Peyer's patch (tissue), 4 donors: ENCODE measurements around the gene GRM2. TPM values are rescaled to one million over a fixed set of nuclear protein-coding genes. Genes with fewer than 3 reads are reported as not detected.

Experiments
- DNase-seq, 3 donors: peaks; one replicate each; pipeline ENCODE4 v3.0.0-alpha.2; 2017 to 2019
- H3K27ac ChIP-seq, 4 donors: fragments of 200-600 bp; sonication (generic); one replicate each; pipeline ENCODE4 v1.5.1; 2016 to 2019
- H3K27me3 ChIP-seq, 2 donors: fragments of 200-600 bp; sonication (generic); one replicate each; pipeline ENCODE4 v1.5.1; 2019
- H3K36me3 ChIP-seq, 3 donors: fragments of 200-600 bp; sonication (generic); one replicate each; pipeline ENCODE4 v1.5.1; 2016 to 2019
- H3K4me1 ChIP-seq, 4 donors: fragments of 200-600 bp; sonication (generic); one replicate each; pipeline ENCODE4 v1.5.1; 2016 to 2019
- H3K4me3 ChIP-seq, 4 donors: fragments of 200-600 bp; sonication (generic); 1 replicate in 3 of 4; 2 replicates in 1 of 4; pipeline ENCODE4 v1.5.1; 2016 to 2019; ENCODE audit warnings: mild to moderate bottlenecking in 1 of 4
- H3K9me3 ChIP-seq, 4 donors: fragments of 200-600 bp; sonication (generic); one replicate each; pipeline ENCODE4 v1.5.1; 2016 to 2019; ENCODE audit warnings: mild to moderate bottlenecking in 1 of 4
- CTCF ChIP-seq, 6 experiments: fragments of 450-650 bp in 4 of 6; fragments of 200-600 bp in 2 of 6; sonication (generic) in 1 of 6; IDR thresholded peaks; one replicate each; pipeline ENCODE4 v1.5.1; 2017 to 2019; ENCODE audit warnings: antibody characterized with exemption in 6 of 6, mild to moderate bottlenecking in 3 of 6, moderate library complexity in 1 of 6
- POLR2A ChIP-seq, 2 donors: fragments of 450-650 bp; IDR thresholded peaks; one replicate each; pipeline ENCODE4 v1.5.1; 2017; ENCODE audit warnings: antibody characterized with exemption in 2 of 2, mild to moderate bottlenecking in 2 of 2, moderate library complexity in 2 of 2
- total RNA-seq, 4 donors: library from RNA; depleted of rRNA; stranded (reverse); fragments of >200 nt; gene quantifications; one replicate each; pipeline ENCODE4 v1.1.0, GENCODE V29; 2016

The GRM2 gene
- total RNA-seq, 4 donors from 2014 or later, result 0.54 to 2.5 (median 0.57) TPM; not detected in 1

DNA sequence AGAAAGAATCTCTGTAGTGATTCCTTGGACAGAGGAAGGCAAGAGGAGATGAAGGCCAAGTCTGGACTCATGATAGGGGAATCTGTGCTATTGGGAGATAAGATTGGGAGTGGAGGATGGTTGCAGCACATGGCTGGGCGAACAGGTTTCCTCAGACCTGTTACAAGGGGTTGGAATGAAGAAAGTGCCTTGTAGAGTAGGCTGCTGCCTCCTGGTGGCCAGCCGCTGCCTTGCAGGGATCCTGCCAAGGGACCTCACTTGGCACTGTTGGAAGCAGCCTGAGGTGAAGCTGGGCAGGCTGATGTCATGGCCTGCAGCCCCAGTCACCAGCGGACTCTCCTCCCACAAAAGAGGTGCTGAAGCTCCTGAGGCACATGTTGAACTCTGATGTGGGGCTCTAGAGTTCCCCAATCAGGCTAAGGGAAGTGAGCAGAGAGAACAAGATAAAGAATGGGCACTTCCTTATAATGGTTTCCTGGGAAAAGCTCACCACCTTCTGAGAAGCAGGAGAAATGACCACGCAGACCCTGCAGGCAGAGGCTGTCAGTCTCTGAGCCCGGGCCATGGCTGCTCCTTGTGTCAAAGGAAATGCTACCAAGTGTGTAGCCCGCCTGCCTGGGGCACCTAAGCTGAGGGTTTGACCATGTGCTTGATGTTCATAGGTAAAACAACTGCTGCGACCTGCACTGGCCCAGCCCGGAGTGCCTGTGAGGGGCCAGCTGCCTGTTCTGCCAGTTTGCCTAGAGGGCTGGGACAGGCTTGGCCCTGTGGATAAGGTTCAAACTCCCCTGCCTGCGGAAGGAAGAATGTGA, 37.4 kb upstream of the GRM2 start:
- Histone ChIP-seq H3K27me3 (no peaks in the 10 kb centered on the region), H3K9me3 (no peaks in the 10 kb centered on the region), H3K4me3 (no peak overlapping the region), H3K4me1 (peaks cover 0 to 34% (median 14%) of the 10 kb centered on the region in 4 donors), H3K27ac (no peak overlapping the region), H3K36me3 (no peaks in the 10 kb centered on the region)
- peak; percentile 63 to 93 (median 92) for TF ChIP-seq CTCF (IDR thresholded peaks at IDR 0.05)
- no peak for TF ChIP-seq POLR2A (IDR thresholded peaks at IDR 0.05)
- peak; percentile 85 to 96 (median 90) for DNase-seq

- H3K4me1 ChIP-seq, result peaks cover 0 to 34% (median 14%) of the 10 kb centered on the region in 4 donors
- no peaks in the 10 kb centered on the region for H3K36me3 ChIP-seq
- peak overlapping the region; percentile 83 to 98 (median 90) for H3K4me3 ChIP-seq
- TF ChIP-seq POLR2A (IDR thresholded peaks at IDR 0.05) (no peak), CTCF (IDR thresholded peaks at IDR 0.05) (no peak)
- H3K9me3 ChIP-seq, result no peaks in the 10 kb centered on the region
- H3K27ac ChIP-seq, result peak overlapping the region; percentile 90 to 96 (median 94)
- no peak for DNase-seq
- no peaks in the 10 kb centered on the region for H3K27me3 ChIP-seq
These were observed 36.6 kb upstream of the GRM2 start for GRCh38 chr3:51670053-51670822.

GRCh38 chr3:51670823-51671733, 35.8 kb upstream of the GRM2 start, which contains the start of gene TEX264:
Gene TEX264 (plus strand): TSS chr3:51671252. CDS start chr3:51674305, 3,053 bp downstream.
- peaks cover 0 to 1% (median 0%) of the 10 kb centered on the region in 3 donors for H3K36me3 ChIP-seq
- H3K9me3 ChIP-seq, result no peaks in the 10 kb centered on the region
- H3K27ac ChIP-seq, result peak within 1 kb of the TSS; percentile 90 to 96 (median 94)
- peaks cover 0 to 34% (median 14%) of the 10 kb centered on the region in 4 donors for H3K4me1 ChIP-seq
- peak within 1 kb of the TSS; percentile 83 to 98 (median 90) for H3K4me3 ChIP-seq
- peak; percentile 92 to 96 (median 95) for DNase-seq
- H3K27me3 ChIP-seq, result no peaks in the 10 kb centered on the region
- TF ChIP-seq CTCF (IDR thresholded peaks at IDR 0.05) (peak in 2 of 6 experiments; percentile 0 to 16), POLR2A (IDR thresholded peaks at IDR 0.05) (peak; percentile 69 to 86)

GRCh38 chr3:51671734-51672475, 35.0 kb upstream of the GRM2 start:
- H3K4me3 ChIP-seq, result peak overlapping the region; percentile 83 to 98 (median 90)
- no peaks in the 10 kb centered on the region for H3K27me3 ChIP-seq
- no peaks in the 10 kb centered on the region for H3K9me3 ChIP-seq
- DNase-seq, result peak; percentile 69 to 80 (median 80)
- peaks cover 0 to 34% (median 14%) of the 10 kb centered on the region in 4 donors for H3K4me1 ChIP-seq
- H3K27ac ChIP-seq, result peak overlapping the region; percentile 90 to 96 (median 94)
- peaks cover 0 to 8% (median 0%) of the 10 kb centered on the region in 3 donors for H3K36me3 ChIP-seq
- TF ChIP-seq CTCF (IDR thresholded peaks at IDR 0.05), result no peak
- TF ChIP-seq POLR2A (IDR thresholded peaks at IDR 0.05), result peak in 1 of 2 donors; percentile 6
